Measurements from ENCODE around the gene TAAR9.

Gene TAAR9

DNA sequence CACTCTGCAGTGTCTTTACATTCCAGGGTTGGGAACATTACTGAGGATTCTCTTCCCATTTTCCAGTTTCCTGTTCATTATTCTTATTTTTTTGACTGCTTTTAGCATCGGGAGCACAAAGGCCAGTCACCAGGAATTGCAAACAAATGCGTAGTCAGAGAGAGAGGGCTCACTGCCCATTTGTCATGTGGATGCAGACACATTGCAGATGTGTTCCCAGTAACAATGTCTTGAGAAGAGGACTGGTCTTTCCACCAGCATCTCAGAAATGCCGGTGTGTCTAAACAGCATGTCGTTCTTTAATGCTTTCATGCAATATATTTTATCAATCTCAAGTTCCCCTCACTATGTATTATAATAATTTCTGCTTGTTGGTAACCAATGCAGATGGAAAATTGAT, 31.1 kb downstream of the TAAR9 start:
- Histone ChIP-seq H3K27me3 (ENCODE audit: low read depth, low read length) (no peaks in the 10 kb centered on the region), H3K9ac (ENCODE audit: low read length) (no peak overlapping the region), H4K20me1 (ENCODE audit: insufficient read depth, low read length) (no peaks in the 10 kb centered on the region), H3K4me2 (ENCODE audit: low read length) (no peak overlapping the region), H3K9me3 (ENCODE audit: insufficient read depth, low read length) (no peaks in the 10 kb centered on the region), H3K36me3 (replicated peaks; ENCODE audit: low read depth, low read length) (no peaks in the 10 kb centered on the region), H3K79me2 (ENCODE audit: low read length) (no peaks in the 10 kb centered on the region), H3K4me3 (ENCODE audit: low read length) (no peak overlapping the region), H2AFZ (ENCODE audit: low read depth, low read length) (no peak overlapping the region), H3K27ac (ENCODE audit: low read length) (no peak overlapping the region), H3K4me1 (ENCODE audit: low read length) (no peaks in the 10 kb centered on the region)
- TF ChIP-seq EZH2phosphoT487 (IDR thresholded peaks at IDR 0.05; ENCODE audit: low read depth): no peak
- TF ChIP-seq, protein P1, sequence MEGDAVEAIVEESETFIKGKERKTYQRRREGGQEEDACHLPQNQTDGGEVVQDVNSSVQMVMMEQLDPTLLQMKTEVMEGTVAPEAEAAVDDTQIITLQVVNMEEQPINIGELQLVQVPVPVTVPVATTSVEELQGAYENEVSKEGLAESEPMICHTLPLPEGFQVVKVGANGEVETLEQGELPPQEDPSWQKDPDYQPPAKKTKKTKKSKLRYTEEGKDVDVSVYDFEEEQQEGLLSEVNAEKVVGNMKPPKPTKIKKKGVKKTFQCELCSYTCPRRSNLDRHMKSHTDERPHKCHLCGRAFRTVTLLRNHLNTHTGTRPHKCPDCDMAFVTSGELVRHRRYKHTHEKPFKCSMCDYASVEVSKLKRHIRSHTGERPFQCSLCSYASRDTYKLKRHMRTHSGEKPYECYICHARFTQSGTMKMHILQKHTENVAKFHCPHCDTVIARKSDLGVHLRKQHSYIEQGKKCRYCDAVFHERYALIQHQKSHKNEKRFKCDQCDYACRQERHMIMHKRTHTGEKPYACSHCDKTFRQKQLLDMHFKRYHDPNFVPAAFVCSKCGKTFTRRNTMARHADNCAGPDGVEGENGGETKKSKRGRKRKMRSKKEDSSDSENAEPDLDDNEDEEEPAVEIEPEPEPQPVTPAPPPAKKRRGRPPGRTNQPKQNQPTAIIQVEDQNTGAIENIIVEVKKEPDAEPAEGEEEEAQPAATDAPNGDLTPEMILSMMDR (IDR thresholded peaks at IDR 0.05; ENCODE audit: low read depth, low read length): no peak

DNA sequence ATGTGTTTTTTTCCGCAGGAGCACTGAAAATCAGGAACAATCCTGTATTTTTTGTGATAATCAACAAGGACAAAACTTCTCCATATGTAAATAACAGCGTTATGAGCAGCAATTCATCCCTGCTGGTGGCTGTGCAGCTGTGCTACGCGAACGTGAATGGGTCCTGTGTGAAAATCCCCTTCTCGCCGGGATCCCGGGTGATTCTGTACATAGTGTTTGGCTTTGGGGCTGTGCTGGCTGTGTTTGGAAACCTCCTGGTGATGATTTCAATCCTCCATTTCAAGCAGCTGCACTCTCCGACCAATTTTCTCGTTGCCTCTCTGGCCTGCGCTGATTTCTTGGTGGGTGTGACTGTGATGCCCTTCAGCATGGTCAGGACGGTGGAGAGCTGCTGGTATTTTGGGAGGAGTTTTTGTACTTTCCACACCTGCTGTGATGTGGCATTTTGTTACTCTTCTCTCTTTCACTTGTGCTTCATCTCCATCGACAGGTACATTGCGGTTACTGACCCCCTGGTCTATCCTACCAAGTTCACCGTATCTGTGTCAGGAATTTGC, 32.2 kb downstream of the TAAR9 start, which contains the start of gene TAAR6:
TAAR6 (plus strand) TSS at position 102 of the 557 bp plus-strand sequence; CDS start at position 102, 0 bp downstream.
- no peaks in the 10 kb centered on the region for H3K36me3 ChIP-seq (replicated peaks; ENCODE audit: low read depth, low read length)
- no peaks in the 10 kb centered on the region for H3K27me3 ChIP-seq (ENCODE audit: low read depth, low read length)
- H3K79me2 ChIP-seq (ENCODE audit: low read length): no peaks in the 10 kb centered on the region
- H3K9me3 ChIP-seq (ENCODE audit: insufficient read depth, low read length): no peaks in the 10 kb centered on the region
- no peak within 1 kb of the TSS for H3K4me2 ChIP-seq (ENCODE audit: low read length)
- H4K20me1 ChIP-seq (ENCODE audit: insufficient read depth, low read length): no peaks in the 10 kb centered on the region
- no peak within 1 kb of the TSS for H3K9ac ChIP-seq (ENCODE audit: low read length)
- no peak within 1 kb of the TSS for H3K4me3 ChIP-seq (ENCODE audit: low read length)
- H3K27ac ChIP-seq (ENCODE audit: low read length): no peak within 1 kb of the TSS
- no peaks in the 10 kb centered on the region for H3K4me1 ChIP-seq (ENCODE audit: low read length)
- TF ChIP-seq EZH2phosphoT487 (IDR thresholded peaks at IDR 0.05; ENCODE audit: low read depth): no peak
- TF ChIP-seq, protein P1 (IDR thresholded peaks at IDR 0.05; ENCODE audit: low read depth, low read length): no peak
- no peak within 1 kb of the TSS for H2AFZ ChIP-seq (ENCODE audit: low read depth, low read length)

DNA sequence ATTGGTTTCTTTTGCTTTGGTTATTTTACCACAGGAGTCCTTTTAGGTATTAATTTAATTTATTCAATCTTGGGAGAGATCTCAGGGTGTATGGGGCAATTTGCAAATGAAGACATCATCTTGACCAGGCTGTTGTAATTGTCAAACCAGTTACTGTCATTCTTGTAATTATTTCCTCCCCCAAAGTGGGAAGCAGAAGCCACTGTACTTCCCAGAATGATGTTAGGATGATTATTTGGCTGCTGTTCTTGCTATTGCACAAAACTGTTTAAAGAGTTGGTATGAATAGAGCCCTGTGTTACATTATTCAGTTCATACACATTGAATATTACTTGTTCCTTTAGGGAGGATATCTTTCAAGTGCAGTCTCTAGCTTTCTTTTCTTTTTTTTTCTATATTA, 33.7 kb downstream of the TAAR9 start:
- Histone ChIP-seq H3K9ac (ENCODE audit: low read length) (no peak overlapping the region), H3K27me3 (ENCODE audit: low read depth, low read length) (no peaks in the 10 kb centered on the region), H3K4me3 (ENCODE audit: low read length) (no peak overlapping the region), H3K4me2 (ENCODE audit: low read length) (no peak overlapping the region), H2AFZ (ENCODE audit: low read depth, low read length) (no peak overlapping the region), H3K36me3 (replicated peaks; ENCODE audit: low read depth, low read length) (no peaks in the 10 kb centered on the region), H3K4me1 (ENCODE audit: low read length) (no peaks in the 10 kb centered on the region), H3K27ac (ENCODE audit: low read length) (no peak overlapping the region), H3K79me2 (ENCODE audit: low read length) (no peaks in the 10 kb centered on the region), H3K9me3 (ENCODE audit: insufficient read depth, low read length) (no peaks in the 10 kb centered on the region), H4K20me1 (ENCODE audit: insufficient read depth, low read length) (no peaks in the 10 kb centered on the region)
- TF ChIP-seq, protein P1 (IDR thresholded peaks at IDR 0.05; ENCODE audit: low read depth, low read length): no peak
- TF ChIP-seq EZH2phosphoT487 (IDR thresholded peaks at IDR 0.05; ENCODE audit: low read depth): no peak

DNA sequence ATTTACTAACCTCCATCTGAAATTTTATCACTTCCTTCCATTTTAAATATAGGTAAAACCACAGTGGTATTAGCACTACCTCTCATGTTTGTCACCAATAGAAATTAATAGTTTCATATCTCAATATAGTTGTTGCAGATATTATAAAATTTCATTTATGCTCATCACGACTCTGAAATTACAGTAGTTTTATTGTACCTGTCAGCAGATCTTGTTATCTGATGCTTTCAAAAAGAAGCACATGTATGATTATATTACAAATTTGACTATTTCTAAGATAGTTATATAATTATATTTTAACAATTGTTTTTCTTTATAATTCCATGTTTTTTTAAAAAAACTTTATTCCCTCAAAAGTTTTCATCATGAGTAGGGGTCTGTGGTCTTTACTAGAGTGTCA, 46.6 kb downstream of the TAAR9 start:
- H3K27ac ChIP-seq (ENCODE audit: low read length): no peak overlapping the region
- no peaks in the 10 kb centered on the region for H3K27me3 ChIP-seq (ENCODE audit: low read depth, low read length)
- H3K9ac ChIP-seq (ENCODE audit: low read length): no peak overlapping the region
- H4K20me1 ChIP-seq (ENCODE audit: insufficient read depth, low read length): no peaks in the 10 kb centered on the region
- H3K36me3 ChIP-seq (replicated peaks; ENCODE audit: low read depth, low read length): no peaks in the 10 kb centered on the region
- no peak overlapping the region for H3K4me2 ChIP-seq (ENCODE audit: low read length)
- no peak overlapping the region for H2AFZ ChIP-seq (ENCODE audit: low read depth, low read length)
- no peaks in the 10 kb centered on the region for H3K79me2 ChIP-seq (ENCODE audit: low read length)
- no peaks in the 10 kb centered on the region for H3K4me1 ChIP-seq (ENCODE audit: low read length)
- TF ChIP-seq EZH2phosphoT487 (IDR thresholded peaks at IDR 0.05; ENCODE audit: low read depth): no peak
- TF ChIP-seq, protein P1 (IDR thresholded peaks at IDR 0.05; ENCODE audit: low read depth, low read length): no peak
- H3K4me3 ChIP-seq (ENCODE audit: low read length): no peak overlapping the region
- H3K9me3 ChIP-seq (ENCODE audit: insufficient read depth, low read length): no peaks in the 10 kb centered on the region
